GM19099 (cell line): ENCODE measurements around the gene LMNB1.

Source experiments
- POLR2A ChIP-seq: IDR thresholded peaks from 3 replicates; pipeline ENCODE4 v1.6.1; 2011; ENCODE audit warnings: low read depth; ENCODE audit not compliant: insufficient read length; ENCODE audit errors: extremely low read depth

Gene LMNB1

DNA sequence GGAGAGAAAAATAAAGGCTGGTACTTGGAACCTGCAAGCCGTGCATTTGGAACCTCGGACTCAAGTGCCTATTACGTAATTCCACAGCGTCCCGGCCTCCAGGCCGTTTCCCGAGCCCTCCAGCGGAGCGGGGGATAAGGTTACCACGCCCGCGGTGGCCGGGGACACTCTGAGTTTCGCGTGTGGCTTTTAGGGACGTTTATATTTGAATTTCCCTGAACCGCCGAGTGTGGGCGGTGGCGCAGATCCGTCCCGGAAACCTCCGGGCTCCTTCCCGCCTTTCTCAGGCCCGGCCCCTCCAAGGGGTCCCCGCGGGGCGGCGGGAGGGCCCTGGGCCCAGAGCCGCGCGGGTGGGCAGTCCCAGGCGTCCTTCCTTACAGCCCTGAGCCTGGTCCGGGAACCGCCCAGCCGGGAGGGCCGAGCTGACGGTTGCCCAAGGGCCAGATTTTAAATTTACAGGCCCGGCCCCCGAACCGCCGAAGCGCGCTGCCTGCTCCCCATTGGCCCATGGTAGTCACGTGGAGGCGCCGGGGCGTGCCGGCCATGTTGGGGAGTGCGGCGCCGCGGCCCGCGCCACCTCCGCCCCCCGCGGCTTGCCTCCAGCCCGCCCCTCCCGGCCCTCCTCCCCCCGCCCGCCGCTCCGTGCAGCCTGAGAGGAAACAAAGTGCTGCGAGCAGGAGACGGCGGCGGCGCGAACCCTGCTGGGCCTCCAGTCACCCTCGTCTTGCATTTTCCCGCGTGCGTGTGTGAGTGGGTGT is at the start of gene LMNB1:
Gene LMNB1, plus strand, starts transcription at position 638 of the 758 bp plus-strand sequence. CDS start 373 bp downstream, outside the sequence.
- TF ChIP-seq POLR2A: peak; percentile 84

DNA sequence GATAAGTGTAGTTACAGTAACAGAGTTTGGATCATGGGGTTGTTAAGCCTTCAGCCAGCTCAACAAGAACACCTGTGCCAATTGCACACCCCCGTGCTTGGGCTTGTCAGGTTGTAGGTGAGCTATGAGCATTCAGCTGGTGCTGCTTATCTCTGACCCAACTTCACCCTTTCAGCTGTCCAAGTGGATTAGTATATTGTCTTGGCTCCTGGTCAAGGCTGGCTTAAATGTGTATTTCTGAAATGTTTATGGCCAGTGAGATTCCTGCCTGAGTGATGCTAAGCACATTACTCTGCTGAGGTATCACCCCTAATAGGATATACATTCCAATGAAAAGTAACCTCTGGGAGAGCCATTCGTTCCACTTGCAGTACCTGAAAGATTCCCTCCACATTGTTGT is 44.2 kb upstream of the LMNB1 start:
- TF ChIP-seq POLR2A: no peak

- no peak for TF ChIP-seq POLR2A
Measured at GRCh38 chr5:126736141-126736540, 40.8 kb upstream of the LMNB1 start.

GRCh38 chr5:126741361-126741760 is 35.6 kb upstream of the LMNB1 start:
- no peak for TF ChIP-seq POLR2A

GRCh38 chr5:126742425-126742824 is 34.5 kb upstream of the LMNB1 start:
- TF ChIP-seq POLR2A: no peak

GRCh38 chr5:126744836-126745235 is 32.1 kb upstream of the LMNB1 start:
- TF ChIP-seq POLR2A: no peak

DNA sequence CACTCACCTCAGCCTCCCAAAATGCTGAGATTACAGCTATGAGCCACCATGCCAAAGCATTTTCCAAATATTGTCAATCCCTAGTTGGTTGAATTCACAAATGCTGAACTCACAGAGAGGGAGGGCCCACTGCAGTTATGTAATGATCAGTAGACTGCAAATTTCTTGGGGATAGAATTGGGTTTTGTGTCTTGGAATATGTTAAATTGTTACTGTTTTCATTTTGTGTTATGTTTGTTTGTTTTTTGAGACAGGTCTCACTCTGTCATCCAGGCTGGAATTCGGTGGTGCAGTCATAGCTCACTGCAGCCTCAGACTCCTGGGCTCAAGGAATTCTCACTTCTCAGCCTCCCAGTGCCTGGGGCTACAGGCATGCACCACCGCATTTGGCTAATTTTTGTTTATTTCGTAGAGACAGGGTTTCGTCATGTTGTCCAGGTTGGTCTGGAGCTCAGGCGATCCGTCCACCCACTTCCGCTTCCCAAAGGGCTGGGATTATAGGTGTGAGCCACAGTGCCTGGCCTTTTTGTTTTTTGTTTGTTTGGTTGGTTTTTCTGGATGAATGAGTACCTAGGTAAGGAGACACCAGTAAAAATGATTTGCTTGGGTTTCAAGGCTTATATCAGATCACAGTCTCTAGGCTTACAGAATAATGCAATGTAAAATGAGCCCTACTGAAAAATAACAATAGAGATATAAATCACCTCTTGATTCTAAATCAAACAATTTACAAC is 31.5 kb upstream of the LMNB1 start:
- TF ChIP-seq POLR2A: no peak

DNA sequence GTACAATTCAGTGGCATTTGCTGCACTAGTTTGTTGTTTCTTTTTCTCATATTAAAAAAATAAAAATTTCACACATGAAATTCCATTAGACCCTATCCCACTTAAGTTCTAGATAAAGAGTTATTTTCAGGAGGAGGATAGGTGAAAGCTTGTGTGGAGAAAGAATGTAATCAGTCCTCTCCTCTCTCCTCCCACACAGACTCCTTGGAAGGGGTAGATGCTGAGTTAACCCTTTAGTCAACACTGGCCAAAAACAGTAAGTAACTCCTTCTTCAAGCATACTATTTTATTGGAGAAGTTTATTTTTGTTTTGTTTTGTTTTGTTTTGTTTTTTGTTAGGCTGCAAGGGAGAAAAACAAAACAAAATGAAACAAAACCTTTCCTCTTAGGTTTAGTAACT is 30.6 kb upstream of the LMNB1 start:
- TF ChIP-seq POLR2A: no peak

DNA sequence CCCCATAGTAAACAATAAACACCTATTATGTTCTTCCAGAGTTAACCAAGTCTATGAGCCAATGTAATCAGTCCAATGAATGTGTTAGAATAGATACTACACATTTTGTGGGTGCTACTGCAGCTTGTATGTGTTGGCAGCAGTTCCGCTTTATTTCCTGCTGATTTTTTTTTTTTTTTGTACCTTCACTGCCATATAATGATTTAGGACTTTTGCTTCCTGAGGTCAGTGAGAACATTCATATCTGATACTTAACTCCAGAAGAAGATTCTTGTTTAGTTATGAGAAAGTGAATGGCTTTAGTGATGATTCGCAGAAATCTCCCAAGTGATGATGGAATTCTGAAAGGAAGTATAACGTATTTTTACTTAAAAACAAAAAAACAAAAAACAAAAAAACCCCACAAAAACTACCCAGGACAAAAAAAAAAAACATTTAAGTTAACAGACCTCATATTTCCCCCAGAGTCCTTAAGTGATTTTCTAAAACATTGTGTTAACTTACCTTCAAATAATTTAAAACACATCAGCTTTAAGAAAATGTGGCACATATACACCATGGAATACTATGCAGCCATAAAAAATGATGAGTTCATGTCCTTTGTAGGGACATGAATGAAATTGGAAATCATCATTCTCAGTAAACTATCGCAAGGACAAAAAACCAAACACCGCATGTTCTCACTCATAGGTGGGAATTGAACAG is 24.7 kb upstream of the LMNB1 start:
- no peak for TF ChIP-seq POLR2A

DNA sequence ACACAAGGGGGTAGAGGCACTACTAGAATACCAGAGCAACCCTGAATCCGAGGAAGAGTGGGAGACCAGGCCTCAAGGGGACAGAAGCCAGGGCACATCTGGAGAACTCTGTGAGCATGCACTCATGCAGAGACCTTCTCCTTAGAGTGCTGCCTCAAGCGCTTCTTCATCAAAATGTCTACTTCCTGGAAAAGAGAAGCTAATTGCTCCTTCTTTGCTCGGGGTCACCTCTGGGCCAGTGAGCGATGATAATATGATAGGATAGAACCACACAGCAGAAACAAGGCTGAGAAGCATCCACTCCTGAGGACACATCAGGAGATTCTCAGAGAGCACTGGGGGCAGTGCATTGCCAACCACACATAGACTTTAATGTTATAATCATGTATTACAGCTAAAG is 23.7 kb upstream of the LMNB1 start:
- no peak for TF ChIP-seq POLR2A

- no peak for TF ChIP-seq POLR2A
Measured at GRCh38 chr5:126754609-126755008, 22.3 kb upstream of the LMNB1 start.

- TF ChIP-seq POLR2A: no peak
Measured at GRCh38 chr5:126755593-126755992, 21.3 kb upstream of the LMNB1 start.

DNA sequence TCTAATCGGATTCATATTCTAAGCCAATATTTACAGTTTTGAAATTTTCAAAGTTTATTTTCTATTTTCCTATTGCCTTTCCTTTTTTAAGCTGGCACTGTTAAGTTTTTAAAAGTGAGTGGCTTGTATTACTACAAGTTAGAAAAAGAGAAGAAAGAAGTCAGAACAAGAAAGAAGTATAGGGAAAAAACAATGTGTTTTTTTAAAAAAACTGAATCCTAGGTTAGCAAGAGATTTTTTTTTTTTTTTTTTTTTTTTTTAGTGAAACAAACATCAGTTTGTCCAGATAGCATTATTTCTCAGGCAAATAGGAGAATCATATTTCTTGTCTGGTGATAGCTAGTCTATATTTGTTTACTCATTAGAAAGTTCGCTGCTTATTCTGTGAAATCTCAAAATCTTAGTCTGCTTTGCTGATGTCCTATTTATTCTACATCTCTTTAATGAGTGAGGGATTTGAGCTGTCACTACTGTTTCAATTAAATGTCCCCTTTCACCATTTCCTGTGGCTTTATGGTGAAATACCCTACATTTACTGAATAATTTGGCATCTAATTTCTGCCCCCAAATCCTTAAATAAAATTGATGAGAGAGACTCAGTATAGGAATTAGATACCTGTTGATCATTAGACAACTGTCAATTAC is 19.1 kb upstream of the LMNB1 start:
- no peak for TF ChIP-seq POLR2A

DNA sequence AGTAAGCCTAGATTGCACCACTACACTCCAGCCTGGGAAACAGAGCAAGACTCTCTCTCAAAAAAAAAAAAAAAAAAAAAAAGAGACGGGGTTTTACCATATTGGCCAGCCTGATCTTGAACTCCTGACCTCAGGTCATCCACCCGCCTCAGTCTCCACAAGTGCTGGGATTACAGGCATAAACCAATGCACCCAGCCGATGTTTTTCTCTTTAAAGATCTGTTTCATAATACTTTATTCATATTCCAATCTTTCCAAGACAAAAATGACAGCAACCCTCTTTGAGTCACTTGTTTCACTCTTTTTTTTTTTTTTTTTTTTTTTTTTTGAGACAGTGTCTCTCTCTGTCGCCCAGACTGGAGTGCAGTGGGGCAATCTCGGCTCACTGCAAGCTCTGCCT is 13.6 kb upstream of the LMNB1 start:
- TF ChIP-seq POLR2A: no peak

GRCh38 chr5:126769703-126770102 is 7.2 kb upstream of the LMNB1 start:
- TF ChIP-seq POLR2A: no peak

GRCh38 chr5:126777257-126777974 is 480 bp downstream of the LMNB1 start:
- no peak for TF ChIP-seq POLR2A
